ENCODE measurements around the gene LRFN3.
"Not testable (repeated sequence)": the region's sequence is repeated elsewhere in the genome, so short reads cannot be mapped to it uniquely, and the experiment has no call there.

Gene LRFN3

DNA sequence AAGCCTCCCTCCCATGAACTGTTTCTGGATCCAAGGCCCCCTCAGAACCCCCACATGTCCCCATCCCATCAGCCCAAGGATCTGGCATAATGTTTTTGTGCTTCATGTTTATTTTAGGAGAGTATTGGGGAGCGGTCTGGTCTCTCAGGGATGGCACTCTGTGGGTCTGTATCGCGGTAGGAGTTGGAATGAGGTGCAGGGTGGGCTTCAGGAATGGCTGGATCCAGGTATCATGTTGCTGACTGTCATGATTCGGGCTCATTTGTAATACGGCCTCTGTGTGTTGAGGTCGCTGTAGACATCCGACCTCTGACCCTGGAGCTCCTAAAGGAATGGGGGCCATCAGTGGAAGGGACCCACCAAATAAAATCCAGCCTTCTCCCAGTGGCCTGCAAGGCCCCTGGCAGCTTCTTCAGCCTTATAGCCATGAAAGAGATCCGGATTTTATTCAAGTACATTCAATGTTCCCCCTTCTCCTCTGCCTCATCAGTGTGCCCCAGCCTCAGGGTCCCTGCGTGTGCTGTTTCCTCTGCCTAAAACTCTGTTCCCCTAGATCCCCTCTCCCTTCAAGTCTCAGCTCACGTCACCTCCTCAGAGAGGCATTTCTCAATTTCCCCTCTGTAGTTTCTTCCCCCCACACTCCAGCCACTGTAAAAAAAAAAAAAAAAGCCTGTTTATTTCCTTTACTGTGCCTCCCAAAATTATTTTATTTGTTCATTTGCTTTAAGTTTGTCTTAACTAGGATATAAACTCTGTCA is 31.7 kb upstream of the LRFN3 start:
- DNase-seq, result no peak

DNA sequence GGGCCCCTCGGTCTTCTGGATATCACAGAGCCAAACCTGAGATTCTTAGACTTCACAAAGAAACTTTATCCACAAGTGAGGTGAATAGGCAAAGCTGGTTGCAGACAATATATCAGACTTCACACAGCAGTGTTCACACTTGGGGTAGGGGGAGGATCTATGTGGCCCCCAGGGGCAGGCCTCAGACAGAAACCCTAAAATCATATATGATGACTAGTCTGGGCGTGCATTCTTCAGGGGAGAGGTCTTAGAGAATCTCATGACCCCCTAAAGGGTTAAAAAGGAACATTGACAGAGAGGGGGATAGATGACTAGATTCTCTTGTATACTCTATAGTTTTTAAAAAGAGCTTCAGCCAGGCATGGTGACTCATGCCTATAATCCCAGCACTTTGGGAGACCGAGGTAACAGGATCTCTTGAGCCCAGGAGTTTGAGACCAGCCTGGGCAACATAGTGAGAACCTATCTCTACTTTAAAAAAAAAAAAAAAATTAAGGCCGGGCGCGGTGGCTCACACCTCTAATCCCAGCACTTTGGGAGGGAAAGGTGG is 30.9 kb upstream of the LRFN3 start:
- no peak for DNase-seq

DNA sequence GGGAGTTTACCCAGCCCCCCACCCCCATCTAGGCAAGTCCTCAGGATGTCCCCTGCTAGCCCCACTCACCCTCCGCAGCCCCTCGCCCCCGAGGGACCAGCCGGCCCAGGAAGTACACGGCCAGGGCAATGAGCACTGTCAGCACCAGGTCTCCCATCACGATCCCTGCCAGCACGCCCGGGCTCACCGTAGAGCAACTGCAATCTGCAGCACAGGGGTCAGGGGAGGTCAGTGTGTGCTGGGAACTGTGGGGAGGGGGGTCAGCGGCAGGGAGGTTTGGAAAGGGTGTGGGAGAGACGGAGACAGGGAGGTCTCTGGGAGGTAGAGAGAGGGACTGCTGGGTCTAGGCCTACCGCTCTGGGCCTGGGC is 28.8 kb upstream of the LRFN3 start:
- no peak for DNase-seq

DNA sequence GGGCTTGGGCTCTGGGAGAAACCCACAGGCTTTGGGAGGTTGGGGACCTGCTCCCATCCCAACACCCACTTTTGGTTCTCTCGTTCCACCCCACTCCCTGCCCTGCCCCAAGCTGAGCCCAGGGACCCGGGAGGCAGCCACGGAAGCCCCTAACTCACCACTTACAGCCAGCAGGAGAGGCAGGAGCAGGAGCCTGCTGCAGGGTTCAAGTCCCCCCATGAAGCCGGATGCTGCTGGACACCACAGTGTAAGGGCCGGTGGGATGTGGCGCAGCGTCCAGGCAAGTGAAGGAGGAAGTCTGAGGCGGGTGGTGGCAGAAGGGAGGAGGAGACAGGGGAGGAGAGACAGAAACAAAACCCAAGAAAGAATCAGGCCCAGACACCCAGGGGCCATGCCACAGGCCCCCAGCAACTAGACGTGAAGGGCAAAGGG is 28.1 kb upstream of the LRFN3 start, which contains the start of gene TYROBP:
Gene TYROBP (minus strand): TSS at position 286 of the 432 bp plus-strand sequence. CDS start 67 bp downstream, at position 219.
- DNase-seq, result no peak

DNA sequence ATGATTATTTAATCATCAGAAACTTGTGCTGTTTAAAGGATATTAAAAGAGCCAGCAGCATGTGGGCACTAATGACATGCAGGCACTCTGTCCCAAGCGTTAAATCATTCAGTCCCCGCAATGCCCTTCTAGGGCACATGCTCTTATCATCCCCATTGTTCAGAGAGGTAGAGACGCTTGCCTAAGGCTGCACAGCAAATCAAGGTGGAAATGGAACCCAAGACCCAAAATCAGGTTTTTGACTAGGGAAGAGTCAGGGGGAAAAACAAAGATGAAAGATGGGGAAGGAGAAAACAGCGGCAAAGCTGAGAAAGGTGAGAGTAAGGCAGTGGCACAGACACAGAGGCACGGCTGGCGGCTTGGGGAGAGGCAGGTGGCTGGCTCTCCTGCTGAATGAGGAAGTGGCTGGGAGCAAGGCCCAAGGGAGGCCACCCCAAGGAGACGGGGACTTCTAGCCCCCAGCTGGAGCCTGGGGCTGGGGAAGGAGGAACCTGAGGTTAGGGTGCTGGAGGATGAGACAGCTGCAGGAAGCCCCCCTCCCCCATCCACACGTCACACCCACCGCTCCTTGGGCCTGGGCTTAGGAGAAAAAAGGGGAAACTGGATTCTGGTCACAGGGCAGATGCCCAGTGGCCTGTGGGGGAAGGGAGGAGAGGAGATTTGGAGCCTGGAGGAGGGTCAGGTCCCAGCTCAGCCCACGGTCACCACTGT is 27.0 kb upstream of the LRFN3 start:
- no peak for DNase-seq

DNA sequence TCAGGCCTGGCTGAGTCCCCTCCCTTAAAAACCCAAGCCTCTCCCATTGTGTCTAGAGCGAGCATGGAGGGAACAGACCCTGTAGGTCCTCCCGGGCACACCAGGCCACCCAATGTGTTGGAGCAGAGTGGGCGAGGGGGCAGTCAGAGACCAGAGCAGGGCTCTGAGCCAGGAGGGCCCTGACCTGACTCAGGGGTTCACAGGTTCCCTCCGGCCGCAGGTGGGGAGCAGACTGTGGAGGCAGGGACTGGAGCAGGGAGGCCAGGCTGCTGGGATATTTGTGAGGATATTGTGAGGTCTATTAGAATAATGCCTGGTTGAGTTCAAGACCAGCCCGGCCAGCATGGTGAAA is 26.5 kb upstream of the LRFN3 start:
- DNase-seq, result no peak

DNA sequence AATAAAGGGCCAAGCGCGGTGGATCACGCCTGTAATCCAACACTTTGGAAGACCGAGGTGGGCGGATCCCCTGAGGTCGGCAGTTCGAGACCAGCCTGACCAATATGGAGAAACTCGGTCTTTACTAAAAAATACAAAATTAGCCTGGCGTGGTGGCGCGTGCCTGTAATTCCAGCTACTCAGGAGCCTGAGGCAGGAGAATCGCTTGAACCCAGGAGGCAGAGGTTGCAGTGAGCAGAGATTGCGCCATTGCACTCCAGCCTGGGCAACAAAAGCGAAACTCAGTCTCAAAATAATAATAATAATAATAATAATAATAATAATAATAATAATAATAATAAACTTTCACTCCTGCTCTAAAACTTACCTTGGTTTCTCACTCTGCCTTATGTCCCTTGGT is 25.8 kb upstream of the LRFN3 start:
- not testable (repeated sequence) for DNase-seq

DNA sequence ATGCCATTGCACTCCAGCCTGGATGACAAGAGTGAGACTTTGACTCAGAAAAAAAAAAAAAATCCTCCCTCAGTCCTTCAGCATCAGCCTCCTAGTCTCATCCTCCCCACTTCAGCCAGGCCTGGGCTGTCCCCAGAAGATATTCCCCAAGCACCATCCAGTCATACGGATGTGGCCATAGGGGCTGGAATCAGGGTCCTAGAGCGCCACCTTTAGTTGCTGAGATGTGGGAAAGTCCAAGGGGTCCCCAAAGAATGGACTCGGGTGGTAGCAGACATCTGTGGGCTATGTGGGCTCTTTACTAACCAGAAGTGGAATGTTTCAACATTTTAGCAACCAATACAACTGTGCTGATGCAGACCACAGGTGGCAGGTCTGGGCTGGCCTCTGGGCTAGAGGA is 25.0 kb upstream of the LRFN3 start:
- no peak for DNase-seq

DNA sequence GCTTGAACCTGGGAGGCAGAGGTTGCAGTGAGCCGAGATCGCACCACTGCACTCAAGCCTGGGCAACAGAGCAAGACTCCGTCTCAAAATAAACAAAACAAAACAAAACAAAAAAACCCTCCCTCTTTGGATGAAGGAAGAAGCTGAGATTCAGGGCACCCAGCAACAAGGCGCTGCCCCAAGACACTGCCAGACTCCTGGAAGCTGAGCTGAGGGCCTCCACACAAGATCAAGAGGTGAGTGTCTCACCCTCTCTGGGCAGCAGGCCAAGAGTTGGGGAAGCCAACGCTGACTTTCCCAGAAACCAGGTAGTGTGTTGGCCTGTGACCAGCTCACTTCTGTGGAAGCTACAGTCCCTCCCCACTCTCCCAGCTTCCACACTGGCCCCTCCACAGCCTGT is 24.4 kb upstream of the LRFN3 start:
- no peak for DNase-seq

DNA sequence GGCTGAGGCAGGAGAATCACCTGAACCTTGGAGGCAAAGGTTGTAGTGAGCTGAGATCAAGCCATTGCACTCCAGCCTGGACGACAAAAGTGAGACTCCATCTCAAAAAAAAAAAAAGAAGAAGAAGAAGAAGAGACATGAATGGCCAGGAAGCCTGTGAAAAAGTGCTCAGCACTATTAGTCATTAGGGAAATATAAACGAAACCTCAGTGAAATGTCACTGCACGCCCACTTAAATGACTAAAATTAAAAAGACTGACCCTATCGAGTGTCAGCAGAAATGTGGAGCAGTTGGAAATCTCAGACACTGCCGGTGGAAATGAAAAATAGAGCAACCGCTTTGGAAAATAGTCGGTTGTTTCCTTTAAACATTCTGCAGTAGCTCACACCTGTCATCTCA is 22.6 kb upstream of the LRFN3 start:
- no peak for DNase-seq

DNA sequence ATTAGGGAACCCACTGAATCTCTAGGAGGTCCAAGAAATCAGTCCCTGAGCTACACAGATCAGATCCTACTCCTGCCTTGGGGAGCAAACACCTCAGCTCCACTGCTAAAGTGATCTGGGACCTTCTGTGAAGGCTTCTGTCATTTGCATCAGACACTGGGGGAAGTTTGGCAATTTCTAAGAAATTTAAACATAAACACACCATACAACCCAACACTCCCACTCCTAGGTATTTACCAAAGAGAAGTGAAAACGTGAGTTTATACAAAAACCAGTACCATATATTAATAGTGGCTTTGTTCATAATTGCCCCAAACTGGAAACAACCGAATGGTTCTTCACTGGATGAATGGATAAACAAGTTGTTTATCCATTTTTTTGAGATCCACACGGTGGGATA is 20.7 kb upstream of the LRFN3 start:
- DNase-seq, result no peak

DNA sequence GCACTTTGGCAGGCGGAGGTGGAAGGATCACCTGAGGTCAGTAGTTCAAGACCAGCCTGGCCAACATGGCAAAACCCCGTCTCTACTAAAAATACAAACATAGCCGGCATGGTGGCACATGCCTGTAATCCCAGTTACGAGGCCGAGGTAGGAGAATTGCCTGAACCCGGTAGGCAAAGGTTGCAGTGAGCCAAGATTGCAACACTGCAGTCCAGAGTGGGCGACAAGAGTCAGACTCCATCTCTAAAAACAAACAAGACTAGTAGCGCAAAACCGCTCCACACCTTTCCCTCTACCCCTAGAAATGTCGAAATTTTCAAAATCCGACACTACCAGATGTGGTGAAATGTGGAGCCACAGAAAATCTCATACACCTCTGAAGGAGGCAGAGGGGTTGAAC is 16.9 kb upstream of the LRFN3 start:
- DNase-seq, result no peak

DNA sequence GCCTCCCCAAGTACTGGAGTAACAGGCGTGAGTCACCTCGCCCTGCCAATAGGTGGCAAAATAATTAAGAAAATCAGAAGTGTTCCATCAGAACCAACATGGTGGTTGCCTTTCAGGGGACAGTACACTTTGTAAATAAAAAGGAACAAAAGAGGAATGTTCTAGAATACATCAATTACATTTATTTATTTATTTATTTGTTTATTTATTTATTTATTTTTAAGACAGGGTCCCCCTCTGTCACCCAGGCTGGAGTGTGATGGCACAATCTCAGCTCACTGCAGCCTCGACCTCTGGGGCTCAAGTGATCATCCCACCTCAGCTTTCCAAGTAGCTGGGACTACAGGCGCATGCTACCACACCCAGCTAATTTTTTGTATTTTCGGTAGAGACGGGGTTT is 15.2 kb upstream of the LRFN3 start:
- no peak for DNase-seq

DNA sequence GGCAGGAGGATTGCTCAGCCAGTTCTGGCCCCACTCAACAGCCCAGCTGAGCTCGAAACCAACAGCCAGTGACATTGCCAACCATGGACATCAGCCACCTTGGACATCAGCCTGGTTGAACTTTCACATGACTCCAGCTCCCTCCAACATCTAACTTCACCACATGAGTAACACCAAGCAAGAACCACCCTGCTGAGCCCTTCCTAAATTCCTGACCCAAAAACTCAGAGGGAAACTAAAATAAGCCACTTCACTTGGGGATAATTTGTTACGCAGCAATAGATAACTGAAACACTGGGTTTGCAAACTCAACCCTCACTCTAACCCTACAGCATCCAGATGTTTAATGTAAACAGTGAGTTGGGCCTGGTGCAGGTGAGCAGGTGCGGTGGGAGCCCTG is 10.7 kb upstream of the LRFN3 start:
- DNase-seq, result no peak

DNA sequence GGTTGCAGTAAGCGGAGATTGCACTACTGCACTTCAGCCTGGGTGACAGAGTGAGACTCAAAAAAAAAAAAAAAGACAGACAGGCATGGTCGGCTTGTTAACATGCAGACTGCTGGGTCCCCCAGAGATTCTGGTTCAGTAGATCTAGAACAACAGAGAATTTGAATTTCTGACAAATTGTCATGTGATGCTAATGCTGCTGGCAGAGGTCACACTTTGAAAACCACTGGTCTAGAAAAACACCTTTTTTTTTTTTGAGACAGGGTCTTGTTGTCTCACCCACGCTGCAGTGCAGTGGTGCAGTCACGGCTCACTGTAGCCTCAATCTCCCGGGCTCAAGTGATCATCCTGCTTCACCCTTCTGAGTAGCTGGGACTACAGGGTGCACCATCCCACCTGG is 7.7 kb upstream of the LRFN3 start:
- no peak for DNase-seq

DNA sequence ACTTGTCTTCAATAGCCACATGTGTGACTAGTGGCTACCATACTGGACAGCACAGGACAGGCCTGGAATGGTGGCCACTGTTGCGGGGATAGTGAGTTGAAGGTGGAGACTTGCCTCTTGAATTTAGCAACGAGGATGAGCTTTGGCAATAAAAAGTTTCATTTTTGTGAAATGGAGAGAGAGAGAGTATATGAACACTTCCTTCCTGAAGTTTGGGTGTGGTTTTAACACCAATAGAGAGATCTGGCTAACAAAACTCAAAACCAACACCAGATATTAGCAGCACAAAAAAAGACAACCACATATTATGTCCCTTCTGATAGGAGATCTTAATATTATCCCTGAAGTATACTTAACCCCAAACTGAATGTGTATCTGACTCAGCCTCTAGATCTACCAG is 6.3 kb upstream of the LRFN3 start:
- DNase-seq, result no peak

DNA sequence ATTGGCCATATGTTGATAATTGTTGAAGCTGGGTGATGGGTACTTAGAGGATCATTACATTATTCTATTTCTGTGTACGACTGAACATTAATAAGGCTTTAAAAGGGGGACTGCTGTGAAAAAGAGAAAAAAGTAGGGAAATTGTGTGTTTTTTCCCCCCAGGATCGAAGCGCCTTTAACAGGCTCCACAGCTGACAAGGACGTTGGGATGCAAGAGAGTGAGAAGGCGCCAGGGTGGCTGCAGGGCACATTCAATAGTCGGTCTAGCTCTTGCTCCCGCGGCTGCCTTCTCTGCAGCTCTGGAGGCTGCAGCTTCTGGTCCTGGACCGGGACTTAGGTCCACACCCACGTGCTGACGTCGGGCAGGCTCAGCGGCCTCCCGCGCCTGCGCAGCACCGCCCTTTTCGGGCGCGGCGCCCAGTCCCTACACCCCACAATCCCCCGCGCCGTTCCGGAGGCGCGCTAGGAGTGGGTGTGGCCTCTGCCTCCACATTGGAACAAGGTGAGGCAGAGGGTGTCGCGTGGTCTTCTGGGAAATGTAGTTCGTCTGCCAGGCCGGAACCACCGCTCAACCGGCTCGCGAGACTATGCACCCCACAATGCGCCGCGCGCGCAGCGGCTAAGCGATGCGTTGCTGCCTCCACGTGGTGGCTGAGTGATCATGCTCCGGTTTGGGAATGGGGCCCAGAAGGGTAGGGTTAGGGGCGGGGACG is 4.9 kb upstream of the LRFN3 start:
- peak; percentile 93 for DNase-seq

DNA sequence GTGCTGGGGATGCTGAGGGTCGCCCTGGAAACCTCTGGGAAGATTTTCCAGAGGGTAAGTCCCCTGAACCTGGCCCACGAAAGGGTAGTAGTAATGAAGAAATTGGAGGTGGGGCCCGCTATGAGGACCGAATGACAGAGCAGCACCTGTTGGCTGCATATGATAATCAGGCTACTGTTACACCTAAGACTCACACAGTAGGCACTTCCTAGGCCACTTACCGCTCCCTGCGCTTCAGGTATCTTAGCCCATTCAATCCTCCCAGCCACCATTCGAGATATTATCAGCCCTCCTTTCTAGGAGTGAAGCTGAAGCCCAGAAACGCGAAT is 4.3 kb upstream of the LRFN3 start:
- no peak for DNase-seq

DNA sequence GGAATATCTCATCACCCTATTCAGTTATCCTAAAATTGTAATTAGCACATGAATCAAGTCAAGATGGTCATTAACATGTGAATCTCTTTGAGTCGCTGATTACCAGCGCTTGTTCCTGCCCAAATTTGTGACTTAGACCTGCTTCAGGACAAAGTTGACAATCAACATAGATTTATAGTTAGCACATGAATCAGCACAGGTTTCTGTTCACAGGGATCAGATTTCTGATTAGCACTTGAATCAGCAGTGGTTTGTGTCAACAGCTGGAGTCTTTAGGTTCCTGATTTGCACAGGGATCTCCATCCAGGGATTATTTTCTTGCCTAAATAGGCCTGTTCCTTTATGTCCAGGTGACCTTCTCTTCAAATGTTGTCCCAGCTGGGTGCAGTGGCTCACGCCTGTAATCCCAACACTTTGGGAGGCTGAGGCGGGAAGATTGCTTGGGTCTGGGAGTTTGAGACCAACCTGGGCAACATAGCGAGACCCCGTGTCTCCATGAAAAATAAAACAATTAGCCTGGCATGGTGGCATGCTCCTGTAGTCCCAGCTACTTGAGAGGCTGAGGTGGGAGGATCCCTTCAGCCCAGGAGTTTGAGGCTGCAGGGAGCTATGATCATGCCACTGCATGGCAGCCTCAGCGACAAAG is 3.8 kb upstream of the LRFN3 start:
- no peak for DNase-seq

DNA sequence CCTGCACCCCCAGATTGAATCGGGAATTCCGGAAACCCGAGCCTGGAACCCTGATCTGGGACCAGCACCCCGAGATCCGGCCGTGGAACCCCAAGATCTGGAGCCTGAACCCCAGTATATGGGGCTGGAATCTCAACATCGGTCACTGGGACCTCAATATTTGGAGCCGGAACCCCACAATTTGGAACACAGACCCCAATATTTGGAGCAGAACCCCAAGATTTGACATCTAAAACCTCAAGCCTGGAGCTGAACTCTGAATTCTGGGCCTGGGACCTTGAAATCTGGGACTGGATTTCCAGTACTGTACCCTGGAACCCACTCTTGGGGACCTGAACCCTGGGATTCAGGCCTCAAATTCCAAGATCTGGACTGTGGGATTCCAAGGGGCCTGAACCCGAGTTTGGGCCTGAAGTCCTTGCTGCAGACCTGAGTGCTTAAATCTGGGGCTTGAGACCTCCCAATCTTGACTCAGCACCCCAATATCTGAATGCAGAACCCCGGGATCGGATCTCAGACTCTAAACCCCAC is 629 bp downstream of the LRFN3 start:
- DNase-seq, result peak; percentile 15

DNA sequence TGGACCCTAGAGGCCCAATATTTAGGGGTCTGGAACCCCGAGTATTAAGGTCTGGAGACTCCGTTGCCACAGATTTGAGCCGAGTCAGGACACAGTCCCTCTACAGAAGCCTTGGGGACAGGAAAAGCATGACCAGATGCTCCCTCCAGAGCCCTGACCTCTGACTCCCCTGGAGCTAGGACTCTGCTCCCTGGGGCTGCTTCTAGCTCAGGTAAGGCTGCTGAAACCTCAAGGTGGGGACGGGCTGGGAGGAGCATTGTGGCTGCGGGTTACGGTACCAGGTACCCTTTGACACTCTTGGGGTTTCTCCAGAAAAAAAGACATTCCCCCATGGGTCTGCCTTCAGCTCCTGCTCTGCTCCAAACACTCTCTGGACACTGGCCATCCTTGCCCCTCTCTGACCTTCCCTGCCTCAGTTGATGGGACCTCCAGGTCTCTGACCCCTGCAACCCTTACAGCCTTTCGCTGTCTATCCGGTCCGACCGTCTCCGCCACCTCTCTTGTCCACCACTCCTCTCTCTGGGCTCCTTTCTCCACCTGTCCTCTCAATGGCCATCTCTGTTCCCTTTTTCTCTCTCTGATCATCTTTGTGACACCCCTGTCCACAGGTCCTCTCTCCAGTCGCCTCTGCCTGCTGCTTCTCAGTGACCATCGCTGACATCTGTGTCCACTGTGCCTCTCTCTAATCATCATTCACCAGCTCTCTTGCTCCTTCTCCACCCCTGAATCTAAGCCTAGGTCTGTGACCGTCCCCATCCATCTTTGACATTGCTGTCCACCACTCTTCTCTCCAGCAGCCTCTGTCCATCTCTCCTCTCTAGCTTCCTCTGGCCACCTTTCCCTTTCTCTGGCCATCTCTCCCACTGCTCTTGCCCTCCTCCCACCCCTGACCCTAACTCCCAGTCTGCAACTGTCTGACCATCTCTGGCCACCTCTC is 1.4 kb downstream of the LRFN3 start:
- DNase-seq, result peak; percentile 12

All from right kidney (tissue), 1 donor.